Renal cortical epithelial cell (primary cell): ENCODE results near the gene EPHA6. TPM values are rescaled to one million over a fixed set of nuclear protein-coding genes. Genes with fewer than 3 reads are reported as not detected.
"Not testable (repeated sequence)": the region's sequence is repeated elsewhere in the genome, so short reads cannot be mapped to it uniquely, and the experiment has no call there.

Experiments used
- DNase-seq: peaks from one replicate; pipeline ENCODE4 v3.0.0-alpha.2; 2011; ENCODE audit warnings: low read depth
- total RNA-seq: library from RNA; depleted of rRNA; stranded (reverse); fragments of >200 nt; gene quantifications from 2 replicates; pipeline ENCODE4 v1.2.3, GENCODE V29; 2014

EPHA6 gene
- total RNA-seq, 1 donor from 2014 or later, result 0.30 TPM

DNA sequence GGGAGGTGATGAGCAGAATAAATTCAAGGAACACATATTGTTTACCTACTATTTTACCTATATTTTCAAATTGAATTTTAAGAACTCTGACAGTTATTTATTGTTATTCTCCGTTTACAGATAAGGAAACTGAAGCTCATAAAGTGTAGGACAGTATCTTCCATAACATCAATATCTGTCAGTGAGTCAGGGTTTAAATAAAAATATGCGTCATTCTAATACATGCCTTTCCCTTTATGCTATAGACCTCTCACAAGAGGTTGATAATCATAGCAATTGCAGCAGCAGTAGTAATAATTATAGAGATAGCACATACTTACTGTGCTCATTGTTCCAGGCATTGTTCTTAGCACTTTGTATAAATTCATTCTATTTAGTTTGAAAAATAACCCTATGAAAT lies 101.1 kb downstream of the EPHA6 start:
- no peak for DNase-seq

DNA sequence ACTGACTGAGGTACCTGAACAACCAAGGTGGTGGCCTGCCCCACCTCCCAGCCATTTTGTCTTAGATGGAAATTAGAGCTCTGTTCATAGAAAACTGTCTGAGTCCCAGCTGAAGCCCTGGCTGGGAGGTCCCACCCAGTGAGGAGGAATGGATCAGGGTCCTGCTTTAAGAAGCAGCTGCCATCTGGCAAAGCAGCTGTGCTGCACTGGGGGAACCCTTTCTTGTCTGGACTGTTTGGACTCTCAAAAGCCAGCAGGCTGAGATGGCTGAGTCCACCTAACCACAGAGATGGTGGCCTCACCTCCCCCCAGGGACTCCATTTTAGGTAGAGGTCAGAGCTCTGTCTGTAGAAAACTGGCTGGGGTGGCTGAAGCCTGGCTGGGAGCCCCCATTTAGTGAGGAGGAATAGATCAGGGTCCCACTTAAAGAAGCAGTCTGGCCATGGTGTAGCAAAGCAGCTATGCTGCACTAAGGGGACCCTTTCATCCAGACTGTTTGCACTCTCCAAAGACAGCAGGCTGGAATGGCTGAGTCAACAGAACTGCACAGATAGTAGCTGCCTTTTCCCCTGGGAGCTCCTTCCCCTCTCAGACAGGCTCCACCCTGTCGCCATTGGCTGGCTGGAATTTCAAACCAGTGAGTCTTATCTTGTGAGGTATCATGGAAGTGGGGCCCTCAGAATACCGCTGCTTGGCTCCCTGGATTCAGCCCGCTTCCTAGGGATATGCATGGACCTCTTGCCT lies 116.9 kb downstream of the EPHA6 start:
- DNase-seq, result no peak

DNA sequence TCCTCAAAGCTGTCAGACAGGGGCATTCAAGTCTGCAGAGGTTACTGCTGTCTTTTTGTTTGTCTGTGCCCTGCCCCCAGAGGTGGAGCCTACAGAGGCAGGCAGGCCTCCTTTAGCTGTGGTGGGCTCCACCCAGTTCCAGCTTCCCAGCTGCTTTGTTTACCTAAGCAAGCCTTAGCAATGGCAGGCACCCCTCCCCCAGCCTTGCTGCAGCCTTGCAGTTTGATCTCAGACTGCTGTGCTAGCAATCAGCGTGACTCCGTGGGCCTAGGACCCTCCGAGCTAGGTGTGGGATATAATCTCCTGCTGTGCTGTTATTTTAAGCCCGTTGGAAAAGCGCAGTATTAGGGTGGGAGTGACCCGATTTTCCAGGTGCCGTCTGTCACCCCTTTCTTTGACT lies 127.7 kb downstream of the EPHA6 start:
- not testable (repeated sequence) for DNase-seq

DNA sequence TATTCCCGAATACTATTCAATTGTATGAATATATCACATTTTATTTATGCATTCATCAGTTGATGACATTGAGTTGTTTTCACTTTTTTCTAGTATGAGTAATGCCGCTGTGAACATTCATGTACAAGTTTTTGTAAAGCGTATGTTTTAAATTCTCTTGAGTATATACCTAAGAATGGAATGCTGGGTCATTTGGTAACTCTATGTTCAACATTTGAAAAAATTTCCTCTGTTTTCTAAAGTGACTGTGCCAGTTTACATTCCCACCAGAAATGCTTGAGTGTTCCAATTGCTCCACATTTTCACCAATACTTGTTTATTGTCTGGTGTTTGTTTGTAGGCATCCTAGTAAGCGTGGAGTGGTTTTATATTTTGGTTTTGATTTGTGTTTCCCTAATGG lies 144.5 kb downstream of the EPHA6 start:
- DNase-seq, result no peak

DNA sequence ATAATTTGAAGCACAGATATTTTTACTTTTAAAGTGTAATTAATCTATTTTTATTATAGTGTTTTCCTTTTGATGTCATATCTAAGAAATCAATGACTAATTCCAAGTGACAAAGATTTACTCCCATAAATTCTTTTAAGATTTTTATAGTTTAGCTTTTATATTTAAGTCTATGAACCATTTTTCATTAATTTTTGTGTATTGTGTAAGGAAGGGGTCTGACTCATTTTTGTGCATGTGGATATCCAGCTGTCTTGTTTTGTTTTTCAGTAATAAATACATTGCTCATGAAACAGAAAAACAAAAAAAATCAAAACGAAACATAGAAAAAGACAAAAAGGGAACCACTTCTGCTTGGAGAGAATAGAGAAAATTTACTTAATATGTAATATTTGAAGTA lies 145.1 kb downstream of the EPHA6 start:
- DNase-seq, result no peak

DNA sequence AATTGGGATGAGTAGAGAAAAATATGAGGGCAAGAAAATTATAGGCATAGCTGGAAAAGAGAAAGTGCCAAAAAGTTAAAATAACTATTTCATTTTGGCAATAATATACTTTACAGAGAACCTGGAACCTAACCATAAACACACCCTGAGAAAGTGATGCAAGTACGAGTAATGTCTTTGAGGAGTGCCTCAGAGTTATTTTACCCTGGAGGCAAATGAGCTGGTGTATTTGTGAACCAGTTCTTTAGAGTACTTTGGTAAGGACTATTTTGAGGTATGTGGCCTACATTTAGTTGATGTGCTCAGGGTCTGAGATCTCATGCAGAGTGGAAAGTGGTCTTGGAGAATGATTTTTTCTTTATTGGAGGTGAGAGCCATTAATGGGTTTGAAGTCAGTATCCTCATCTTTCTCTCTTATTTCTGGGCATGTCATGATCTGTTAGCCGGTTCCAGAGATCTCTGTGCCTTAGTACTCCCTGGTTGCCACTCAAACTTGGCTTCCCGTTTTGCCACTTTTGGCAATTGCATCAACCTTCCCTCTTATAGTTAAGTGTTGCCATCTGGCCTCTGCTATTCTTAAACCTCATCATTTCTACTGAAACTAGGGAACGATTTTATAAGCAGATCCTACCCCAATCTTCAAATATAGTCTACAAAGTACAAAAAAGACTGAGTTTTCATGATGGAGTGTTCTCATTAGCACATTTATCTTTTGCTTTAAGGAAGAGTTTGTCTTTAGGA lies 145.7 kb downstream of the EPHA6 start:
- DNase-seq, result peak; percentile 52

DNA sequence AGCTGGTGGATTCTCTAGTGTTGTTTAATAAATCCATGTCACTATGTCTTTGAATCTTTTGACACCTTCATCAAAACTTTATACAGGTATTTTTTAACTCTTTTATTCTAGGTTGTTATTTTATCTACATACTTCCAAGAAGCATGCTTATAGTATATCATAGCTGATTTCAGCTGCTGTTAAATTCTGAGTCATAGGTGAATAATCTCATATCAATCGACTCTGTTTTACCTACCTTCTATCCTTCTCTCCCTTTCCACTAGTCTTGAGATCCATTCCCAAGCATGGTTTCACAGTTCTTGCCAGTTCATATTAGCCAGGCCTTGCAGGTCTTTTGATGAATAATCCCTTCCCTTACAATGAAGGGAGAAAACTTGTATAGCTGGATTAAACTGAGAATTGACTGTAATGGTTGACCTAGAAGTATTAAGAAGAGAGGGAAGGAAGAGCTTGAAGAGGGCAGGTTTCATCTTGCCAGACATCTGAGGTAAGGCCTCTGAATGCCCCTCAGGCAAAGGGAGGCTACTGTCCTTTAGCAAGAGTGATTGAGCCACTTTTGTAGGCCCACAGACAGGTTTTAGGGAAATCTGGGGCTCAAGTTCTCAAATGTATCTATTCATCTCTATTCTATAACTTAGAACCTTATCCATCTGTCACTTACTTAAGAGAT lies 146.4 kb downstream of the EPHA6 start:
- DNase-seq, result no peak

DNA sequence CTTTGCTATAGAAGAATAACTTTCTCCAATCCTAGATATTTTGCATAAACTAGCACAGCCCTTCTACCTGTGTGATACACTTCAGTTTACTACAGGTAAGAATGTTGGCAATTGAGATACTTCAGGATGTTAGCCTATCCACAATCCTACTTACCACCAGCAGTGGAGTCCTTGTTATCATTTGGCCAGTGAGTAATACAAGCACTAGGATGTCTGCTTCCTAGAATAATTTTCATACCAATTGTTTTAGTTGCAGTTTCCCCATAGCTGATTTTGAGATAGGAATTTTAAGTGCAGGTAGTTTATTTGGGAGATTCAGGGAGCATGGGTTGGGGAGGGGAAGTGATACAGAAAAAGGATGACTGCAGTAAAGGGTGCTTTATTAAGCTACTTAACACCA lies 147.2 kb downstream of the EPHA6 start:
- no peak for DNase-seq

DNA sequence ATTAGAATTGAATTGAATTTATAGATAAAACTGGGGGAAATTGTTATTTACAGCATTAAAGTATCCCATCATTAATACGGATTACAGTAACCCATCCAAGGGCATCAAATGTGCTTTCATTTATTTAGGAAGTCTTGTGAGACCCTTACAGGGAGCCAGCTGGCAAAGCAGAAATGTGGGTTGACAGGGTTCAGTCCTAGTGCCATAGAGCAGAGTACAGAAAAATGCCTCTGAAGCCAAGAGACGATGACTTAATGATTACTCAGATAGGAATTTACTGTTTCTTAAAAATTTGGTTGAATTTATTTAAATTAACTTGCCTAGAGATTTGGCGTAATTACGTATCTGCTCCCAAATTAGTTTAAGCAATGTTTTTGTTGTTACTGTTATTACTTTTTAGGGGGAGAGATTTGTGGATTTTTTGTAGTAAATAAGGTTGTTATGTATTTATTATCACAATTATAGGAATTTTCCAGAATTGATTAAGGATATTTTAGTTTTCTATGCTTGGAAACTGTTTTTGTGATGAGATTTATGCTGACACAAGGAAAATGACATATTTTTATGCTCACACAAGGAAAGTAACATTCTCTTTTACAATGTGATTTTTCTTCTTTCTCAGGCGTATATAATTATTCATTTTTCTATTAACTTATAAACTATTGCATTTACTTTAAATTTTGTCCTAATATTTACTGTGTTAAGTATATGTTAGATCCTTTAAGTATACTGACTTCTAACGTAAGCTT lies 152.0 kb downstream of the EPHA6 start:
- no peak for DNase-seq

DNA sequence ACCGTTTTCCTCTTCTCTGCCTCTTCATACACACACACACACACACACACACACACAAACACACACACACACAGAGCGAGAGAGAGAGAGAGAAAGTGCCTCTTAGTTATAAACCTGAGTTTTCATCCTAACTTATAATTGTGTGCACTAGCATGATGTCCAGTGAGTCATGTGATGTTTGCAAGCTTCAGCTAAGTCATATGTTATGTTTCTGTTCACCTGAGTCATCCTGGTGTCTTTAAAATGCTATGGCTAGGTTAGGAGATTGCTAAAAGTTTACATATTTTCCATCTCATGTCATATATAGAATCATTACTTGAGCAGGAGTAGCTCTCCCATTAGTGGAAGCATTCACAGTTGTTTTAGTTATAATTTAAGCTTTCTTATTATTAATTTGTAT lies 155.8 kb downstream of the EPHA6 start:
- peak; percentile 19 for DNase-seq

DNA sequence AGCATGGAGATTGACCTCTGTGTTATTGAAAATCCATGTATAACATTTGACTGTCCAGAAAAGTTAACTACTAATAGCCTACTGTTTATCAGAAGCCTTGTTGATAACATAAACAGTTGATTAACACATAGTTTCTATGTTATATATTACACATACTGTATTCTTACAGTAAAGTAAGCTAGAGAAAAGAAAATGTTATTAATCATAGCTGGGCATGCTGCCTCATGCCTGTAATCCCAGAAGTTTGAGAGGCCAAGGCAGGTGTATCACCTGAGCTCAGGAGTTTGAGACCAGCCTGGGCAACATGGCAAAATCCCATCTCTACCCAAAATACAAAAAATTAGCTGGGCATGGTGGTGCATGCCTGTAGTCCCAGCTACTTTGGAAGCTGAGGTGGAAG lies 163.3 kb downstream of the EPHA6 start:
- DNase-seq, result no peak

DNA sequence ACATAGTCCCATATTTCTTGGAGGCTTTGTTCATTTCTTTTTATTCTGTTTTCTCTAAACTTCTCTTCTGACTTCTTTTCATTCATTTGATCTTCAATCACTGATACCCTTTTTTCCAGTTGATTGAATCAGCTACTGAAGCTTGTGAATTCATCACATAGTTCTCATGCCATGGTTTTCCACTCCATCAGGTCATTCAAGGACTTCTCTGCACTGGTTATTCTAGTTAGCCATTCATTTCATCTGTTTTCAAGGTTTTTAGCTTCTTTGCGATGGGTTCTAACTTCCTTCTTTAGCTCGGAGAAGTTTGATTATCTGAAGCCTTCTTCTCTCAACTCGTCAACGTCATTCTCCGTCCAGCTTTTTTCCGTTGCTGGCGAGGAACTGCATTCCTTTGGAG lies 169.3 kb downstream of the EPHA6 start:
- DNase-seq, result peak; percentile 28

DNA sequence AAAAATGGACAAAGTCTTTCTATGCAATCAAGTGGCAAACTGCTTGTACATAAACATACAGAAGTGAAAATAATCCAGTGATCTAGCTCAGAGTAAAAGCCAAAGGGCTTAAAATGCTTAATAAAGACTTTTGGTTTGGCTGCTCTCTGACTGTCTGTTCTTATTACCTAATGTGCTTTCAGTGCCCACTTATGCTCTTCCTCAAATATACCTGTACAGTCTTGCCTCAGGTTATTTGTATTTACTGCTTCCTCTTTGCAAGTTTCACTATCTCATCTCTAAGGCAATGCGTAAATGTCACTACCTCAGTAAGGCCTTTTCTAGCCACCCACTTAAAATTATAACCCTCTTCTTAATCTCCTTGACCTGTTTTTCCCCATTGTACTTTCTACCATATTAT lies 171.8 kb downstream of the EPHA6 start:
- DNase-seq, result no peak

DNA sequence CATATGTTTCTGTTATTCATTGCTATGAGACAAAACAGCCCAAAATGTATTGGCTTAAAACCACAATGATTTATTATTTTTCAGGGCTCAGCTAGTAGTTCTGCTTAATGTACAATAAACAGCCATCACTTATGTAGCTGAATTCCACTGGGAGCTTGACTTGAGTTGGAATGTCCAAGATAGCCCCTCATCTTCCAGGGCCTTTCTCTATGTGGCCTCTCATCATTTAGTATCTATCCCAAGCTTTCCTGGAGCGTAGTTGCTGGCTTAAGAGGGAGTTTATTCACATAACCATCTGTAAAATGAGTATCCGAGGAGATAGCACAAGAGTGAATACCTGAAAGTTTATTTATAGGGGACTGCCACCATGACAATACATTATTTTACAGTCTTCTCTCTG lies 176.8 kb downstream of the EPHA6 start:
- DNase-seq, result no peak

DNA sequence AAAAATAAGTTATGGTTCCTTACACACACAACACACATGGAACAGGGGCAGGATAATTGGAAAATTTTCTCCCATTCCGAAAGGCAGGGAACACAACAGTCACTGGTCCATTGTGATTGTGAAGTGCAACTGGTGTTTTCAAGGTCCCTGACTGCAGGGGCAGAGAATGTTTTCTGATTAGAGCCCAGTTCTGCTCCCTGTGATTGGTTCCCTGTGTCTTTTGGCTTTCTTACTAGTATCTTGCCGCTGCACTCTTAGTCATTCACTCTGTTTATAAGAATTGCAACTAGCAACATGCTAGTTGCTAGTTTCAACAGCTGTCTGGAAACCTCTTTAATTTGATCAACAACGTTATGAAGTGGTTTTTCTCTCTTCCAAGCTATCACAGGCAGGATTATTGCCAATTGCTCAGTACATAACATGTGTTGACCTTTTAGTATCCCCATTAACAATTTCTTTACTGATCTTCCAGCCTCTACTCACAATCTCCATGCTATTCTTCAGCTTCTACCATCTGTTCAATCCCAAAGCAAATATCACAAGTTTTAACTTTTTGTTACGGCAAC lies 177.5 kb downstream of the EPHA6 start:
- no peak for DNase-seq

DNA sequence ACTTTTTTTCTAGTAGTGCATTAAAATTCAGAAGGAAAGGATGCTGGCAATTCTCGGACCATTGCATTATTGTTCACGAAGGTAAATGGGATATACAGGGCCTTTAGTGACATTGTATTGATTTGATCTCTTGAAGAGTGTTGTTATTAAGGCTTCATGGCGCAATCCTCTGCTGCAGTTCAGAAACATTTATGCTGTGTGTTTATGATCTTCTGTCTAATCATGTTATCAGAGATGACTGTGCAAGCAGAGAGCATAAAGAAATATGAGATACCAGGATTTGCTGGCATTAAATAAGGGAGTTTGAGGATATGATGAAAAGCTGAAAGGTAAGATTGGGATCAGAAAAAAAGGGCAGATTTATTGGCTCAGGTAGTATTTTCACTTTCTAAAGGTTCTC lies 180.6 kb downstream of the EPHA6 start:
- DNase-seq, result no peak

DNA sequence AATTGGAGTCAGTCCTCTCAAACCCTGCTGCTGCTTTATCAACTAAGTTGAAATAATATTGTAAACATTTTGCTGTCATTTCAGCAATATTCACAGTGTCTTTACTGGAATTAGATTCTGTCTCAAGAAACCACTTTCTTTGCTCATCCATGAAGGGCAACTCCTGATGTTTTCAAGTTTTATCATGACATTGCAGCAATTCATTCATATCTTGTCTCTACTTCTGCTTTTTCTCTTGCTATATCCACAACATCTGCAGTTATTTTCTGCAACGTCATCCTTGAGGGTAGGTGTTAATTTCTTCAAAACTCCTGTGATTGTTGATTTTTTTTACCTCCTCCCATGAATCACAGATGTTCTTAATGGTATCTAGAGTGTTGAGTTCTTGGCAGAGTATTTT lies 181.6 kb downstream of the EPHA6 start:
- no peak for DNase-seq

DNA sequence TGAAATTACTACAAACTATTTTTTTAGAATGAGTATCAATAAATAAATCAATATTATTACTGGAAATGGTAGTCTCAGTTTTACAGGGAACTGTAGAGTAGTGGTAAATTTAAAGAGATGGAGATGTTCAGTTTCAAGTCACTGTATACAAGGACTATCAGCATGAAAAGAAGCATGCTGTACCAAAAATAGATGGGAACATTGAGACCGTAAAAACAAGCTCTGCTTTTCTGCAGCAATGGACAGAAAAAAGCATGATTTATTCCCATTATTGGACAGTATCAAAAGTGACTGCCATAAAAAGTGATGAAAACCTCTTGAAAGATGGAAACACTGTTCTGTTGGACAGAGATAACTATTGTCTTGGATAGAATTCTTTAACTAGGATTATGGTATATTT lies 187.2 kb downstream of the EPHA6 start:
- no peak for DNase-seq

DNA sequence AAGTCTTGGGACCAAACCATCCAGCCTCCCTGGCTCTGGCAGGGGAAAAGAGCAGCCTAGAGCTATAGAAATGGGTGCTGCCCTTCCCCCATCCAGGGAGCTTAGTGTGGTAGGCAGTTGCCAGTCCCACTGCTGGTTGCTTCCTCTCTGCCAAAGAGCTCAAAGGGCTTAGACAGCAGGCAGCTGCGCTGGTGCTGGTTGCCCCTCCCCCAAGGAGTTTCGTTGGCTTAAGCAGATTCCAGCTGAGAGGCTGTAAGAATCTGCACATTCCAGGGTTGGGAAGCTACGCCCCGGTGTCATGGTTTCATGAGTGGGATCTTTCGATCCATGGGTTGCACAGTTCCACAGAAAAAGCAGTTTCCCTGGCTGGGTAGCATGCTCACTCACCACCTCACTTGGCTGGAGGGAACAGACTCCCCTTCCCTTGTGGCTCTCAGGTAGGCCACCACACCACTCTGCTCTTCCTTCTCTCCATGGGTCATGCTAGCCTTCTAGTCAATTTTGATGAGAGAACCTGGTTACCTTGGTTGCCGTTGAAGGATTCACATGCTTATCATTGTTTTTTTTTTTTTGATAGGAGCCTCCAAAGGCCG lies 195.1 kb downstream of the EPHA6 start:
- DNase-seq, result no peak

DNA sequence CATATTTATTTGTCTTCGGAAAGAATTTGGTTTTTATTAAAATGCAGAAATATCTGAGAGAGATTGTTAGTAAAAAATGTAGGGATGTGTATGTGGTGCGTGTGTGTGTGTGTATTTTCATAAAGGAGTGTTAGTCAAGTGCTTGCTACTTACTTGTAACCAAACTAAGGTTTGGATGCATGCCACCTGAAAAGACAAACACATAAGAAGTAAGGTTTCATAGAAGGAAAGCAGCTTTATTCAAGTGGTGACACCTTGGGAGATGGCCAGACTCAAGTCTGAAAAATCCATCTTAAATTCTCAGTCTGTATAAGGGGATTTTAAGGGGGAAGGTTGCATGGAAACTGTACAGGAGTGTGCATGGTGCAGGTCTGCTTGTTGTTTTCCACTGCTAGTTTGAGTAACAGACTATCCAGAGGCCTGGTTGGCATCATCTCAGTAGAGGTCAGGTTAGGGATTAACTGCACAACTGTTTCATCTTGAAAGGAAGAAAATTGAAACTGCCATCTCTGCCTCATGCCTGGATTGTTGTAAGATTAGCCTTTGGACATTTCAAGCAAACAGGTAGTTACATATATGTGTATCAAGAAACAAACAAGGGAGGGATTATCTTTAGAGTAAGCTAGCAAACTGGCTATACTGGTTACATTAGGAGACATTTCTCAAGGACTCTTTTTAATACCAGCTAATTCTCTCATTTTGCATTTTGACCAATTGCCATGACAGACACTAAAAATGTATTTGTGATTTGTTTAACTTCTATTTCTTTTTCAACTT lies 196.7 kb downstream of the EPHA6 start:
- peak; percentile 1 for DNase-seq

DNA sequence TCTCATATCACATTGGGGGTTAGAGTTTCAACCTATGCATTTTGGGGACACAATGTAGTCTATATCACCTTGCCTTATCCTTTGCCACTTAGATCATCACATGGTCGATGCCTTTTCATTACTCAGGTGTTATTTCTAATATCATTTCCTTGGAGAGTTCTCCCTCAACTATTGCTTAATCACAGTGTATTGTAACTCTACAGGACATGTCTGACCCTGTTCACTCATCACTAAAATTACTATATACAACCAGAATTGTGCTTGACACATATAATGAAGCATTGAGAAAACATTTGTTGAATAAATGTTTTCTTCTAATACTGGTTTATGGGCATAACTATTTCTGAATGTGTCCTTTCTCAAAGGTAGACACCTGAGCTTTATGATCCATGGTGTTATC lies 207.4 kb downstream of the EPHA6 start:
- no peak for DNase-seq
